ENCODE data around the gene CPNE1. TPM values are rescaled to one million over a fixed set of nuclear protein-coding genes. Genes with fewer than 3 reads are reported as not detected.

The CPNE1 gene
- total RNA-seq, result 131 and 200 TPM in 2 replicates

DNA sequence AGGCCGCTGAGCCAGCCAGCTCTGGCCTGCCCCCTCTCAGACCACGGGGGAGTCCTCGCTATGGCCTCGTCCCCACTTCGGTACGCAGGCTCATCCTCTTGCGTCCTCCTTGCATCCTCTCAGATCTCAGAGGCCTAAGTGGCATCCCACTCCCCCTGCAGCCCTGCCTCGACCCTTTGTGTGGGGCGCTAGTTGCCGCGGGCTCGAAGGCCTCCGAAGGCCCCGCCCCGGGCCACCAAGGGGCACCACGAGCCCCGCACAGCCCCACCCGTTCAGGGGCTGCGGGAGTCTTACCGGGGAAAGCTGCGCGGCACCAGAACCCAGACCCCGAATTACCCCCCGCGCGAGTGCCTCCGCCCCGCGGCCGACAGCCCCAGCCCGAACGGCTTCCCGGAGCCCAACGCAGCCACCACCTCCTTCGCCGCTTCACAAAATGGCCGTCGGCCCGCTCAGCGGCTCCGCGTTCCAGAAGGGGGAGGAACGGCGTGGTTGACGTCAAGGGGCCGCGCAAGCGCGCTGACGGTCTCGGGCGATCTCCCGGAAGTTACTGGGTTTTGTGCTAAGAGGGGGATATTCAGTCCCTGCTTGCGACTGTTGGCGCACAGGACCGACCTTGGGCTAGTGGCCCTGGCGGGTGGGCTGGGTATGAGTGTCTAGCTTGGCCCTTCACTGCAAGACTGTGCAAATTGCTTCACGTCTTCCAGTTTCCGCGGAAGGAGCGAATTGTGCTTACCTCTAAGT is at the start of gene CPNE1, which contains the start of gene RBM12:
Gene CPNE1 (minus strand): TSS at position 435 of the 741 bp plus-strand sequence. CDS start 31,977 bp downstream, outside the sequence.
Gene RBM12 (minus strand): TSS at position 435 of the 741 bp plus-strand sequence. CDS start 9,578 bp downstream, outside the sequence.

DNA sequence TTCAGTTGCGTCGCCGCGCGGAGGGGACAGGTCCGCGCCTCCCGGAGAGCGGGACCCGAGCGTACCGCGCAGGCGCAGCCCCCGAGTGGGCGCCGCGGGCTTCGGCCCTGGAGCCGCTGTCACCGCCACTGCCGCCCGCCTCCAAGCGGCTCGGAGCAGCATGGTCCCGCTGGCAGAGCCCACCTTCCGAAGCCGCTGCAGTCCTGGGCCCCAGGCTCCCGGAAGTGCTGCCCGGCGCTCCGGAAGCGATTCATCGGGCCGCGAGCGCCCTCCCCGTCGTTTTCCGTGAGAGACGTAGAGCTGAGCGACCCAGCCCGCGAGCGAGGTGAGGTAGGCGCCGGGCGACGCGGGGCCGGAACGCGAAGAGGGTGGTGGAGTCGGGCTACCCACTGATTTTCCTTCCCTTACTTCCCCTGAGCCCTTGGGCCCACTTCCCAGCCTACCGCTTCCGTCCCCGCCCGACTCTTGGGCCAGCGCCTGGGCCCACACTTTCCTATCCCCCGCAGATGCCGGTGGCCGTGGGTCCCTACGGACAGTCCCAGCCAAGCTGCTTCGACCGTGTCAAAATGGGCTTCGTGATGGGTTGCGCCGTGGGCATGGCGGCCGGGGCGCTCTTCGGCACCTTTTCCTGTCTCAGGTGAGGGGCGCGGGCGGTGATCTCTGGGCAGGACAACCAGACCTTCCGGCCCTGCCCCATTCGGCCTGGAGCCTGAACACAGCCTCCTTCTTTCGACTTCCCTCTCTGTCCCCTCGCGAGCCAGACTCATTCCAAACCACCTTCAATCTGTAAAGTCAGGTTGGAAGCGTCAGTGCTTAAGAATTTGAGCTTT is 34.6 kb upstream of the CPNE1 start, which contains the start of the genes NFS1 and ROMO1:
Gene NFS1 (minus strand): TSS at position 226 of the 830 bp plus-strand sequence. CDS start 64 bp downstream, at position 162.
Gene ROMO1 (plus strand): TSS at position 279 of the 830 bp plus-strand sequence. CDS start 228 bp downstream, at position 507.

DNA sequence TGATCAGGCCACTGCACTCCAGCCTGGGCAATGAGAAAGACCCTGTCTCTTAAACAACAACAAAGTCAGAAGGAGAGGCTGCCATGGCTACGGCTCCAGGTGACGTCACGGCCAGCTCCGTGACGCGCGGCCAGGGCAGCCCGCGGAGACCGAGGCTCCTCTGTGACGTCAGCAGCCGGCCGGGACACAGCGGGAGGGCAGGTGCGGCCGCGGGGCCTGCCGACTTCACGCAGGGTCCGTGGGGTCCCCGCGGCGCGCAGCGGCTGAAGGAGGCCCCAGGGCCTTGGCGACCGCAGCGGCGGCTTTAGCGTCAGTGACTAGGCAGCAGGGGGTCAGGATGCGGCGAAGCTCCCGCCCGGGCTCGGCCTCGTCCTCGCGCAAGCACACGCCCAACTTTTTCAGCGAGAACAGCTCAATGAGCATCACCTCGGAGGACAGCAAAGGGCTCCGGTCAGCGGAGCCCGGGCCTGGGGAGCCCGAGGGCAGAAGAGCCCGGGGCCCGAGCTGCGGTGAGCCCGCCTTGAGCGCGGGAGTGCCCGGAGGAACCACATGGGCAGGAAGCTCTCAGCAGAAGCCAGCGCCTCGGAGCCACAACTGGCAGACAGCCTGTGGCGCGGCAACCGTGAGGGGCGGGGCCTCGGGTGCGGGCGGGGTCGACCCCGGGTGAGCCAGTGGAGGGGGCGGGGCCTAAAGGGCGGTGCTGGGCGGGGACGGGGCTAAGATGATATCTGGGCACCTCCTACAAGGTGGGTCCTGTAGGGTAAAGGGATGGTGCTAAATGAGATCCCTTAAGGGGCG is 48.8 kb downstream of the CPNE1 start, which contains the start of gene SPAG4:
Gene SPAG4 (plus strand): TSS at position 163 of the 798 bp plus-strand sequence. CDS start 175 bp downstream, at position 338.

Small RNAs within 50 kb of the gene (small RNA-seq; reads per million reads assigned to genes)
- not detected for gene RNU6-759P
- not detected for gene RPL37P1

Other genes starting within 250 kb of the CPNE1 start
- 39.0 and 61.7 TPM in 2 replicates for gene GDF5, start 226.7 kb downstream of the CPNE1 start, total RNA-seq
- 24.2 and 35.7 TPM in 2 replicates for gene CEP250, start 209.3 kb downstream of the CPNE1 start, total RNA-seq
- gene C20orf173, start 135.2 kb downstream of the CPNE1 start, total RNA-seq, result not detected in 2 replicates
- 282 and 421 TPM in 2 replicates for gene ERGIC3, start 122.8 kb downstream of the CPNE1 start, total RNA-seq
- gene SPAG4, start 49.1 kb downstream of the CPNE1 start, total RNA-seq, result 2.1 and 4.6 TPM in 2 replicates
- gene RBM12, start within 50 bp of the CPNE1 start, total RNA-seq, result 58.7 and 70.9 TPM in 2 replicates
- gene NFS1, start 34.5 kb upstream of the CPNE1 start, total RNA-seq, result 20.3 and 24.0 TPM in 2 replicates
- 79.3 and 126 TPM in 2 replicates for gene ROMO1, start 34.5 kb upstream of the CPNE1 start, total RNA-seq
- gene RBM39, start 77.4 kb upstream of the CPNE1 start, total RNA-seq, result 197 and 296 TPM in 2 replicates
- gene PHF20, start 107.1 kb upstream of the CPNE1 start, total RNA-seq, result 37.3 and 37.8 TPM in 2 replicates